ENCODE data around the gene MTUS2. TPM values are rescaled to one million over a fixed set of nuclear protein-coding genes. Genes with fewer than 3 reads are reported as not detected.

Gene MTUS2
- total RNA-seq, 4 donors from 2014 or later, result 0.08 to 0.57 TPM; not detected in 2

DNA sequence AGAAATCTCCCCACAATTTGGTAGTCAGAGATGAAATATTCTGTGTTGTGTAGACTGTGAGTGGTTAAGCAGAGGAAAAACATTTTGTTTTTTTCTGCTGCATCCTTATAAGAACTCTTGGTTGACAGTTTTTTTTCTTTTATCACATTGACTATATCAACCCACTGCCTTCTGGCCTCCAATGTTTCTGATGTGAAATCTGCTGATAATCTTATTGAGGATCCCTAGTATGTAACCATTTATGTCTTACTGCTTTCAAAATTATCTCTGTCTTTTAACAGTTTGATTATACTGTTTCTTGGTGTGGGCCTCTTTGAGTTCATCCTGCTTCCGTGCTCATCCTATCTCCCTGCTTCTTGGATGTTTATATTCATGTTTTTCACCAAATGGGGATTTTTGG is 316.9 kb downstream of the MTUS2 start:
- no peaks in the 10 kb centered on the region for H3K4me1 ChIP-seq
- TF ChIP-seq POLR2A (IDR thresholded peaks at IDR 0.05), result no peak
- TF ChIP-seq, protein P1, sequence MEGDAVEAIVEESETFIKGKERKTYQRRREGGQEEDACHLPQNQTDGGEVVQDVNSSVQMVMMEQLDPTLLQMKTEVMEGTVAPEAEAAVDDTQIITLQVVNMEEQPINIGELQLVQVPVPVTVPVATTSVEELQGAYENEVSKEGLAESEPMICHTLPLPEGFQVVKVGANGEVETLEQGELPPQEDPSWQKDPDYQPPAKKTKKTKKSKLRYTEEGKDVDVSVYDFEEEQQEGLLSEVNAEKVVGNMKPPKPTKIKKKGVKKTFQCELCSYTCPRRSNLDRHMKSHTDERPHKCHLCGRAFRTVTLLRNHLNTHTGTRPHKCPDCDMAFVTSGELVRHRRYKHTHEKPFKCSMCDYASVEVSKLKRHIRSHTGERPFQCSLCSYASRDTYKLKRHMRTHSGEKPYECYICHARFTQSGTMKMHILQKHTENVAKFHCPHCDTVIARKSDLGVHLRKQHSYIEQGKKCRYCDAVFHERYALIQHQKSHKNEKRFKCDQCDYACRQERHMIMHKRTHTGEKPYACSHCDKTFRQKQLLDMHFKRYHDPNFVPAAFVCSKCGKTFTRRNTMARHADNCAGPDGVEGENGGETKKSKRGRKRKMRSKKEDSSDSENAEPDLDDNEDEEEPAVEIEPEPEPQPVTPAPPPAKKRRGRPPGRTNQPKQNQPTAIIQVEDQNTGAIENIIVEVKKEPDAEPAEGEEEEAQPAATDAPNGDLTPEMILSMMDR (IDR thresholded peaks at IDR 0.05), result no peak
- H3K27me3 ChIP-seq, result no peaks in the 10 kb centered on the region
- H3K9me3 ChIP-seq, result peaks cover 0 to 4% (median 0%) of the 10 kb centered on the region in 3 donors
- intact Hi-C loops (cut with DNase I), result no loop called here
- no peak for DNase-seq
- H3K36me3 ChIP-seq, result no peaks in the 10 kb centered on the region
- no peak overlapping the region for H3K27ac ChIP-seq
- WGBS, 2 donors, result 77 to 93% methylated on average over 1 of the region's 1 CpG
- H3K4me3 ChIP-seq, result no peak overlapping the region

DNA sequence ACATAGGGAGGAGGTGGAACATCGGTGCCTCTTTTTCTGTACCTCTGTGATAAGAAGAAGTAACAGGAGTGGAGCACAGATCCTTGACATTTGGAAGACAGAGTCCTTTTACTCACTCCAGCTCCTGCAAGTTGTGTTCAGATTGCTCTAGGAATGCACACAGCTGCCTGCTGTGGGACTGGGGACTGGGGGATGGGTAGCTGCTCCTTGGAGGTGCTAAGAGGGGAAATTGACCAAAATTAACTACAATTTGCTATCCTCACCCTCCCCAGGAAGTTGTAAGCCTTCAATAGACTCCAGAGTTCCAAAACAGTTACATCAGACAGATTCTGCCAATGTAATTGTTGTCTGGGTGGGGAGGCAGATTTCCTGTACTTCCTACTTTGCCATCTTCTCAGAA is 317.9 kb downstream of the MTUS2 start:
- WGBS, 2 donors, result 21 to 80% methylated on average over 1 of the region's 1 CpG
- no peak for DNase-seq
- intact Hi-C loops (cut with DNase I), result no loop called here
- TF ChIP-seq, protein P1 (IDR thresholded peaks at IDR 0.05), result no peak
- TF ChIP-seq POLR2A (IDR thresholded peaks at IDR 0.05), result no peak
- H3K9me3 ChIP-seq, result peaks cover 0 to 4% (median 0%) of the 10 kb centered on the region in 3 donors
- H3K36me3 ChIP-seq, result no peaks in the 10 kb centered on the region
- H3K27me3 ChIP-seq, result no peaks in the 10 kb centered on the region
- H3K4me1 ChIP-seq, result no peaks in the 10 kb centered on the region
- H3K27ac ChIP-seq, result no peak overlapping the region
- H3K4me3 ChIP-seq, result no peak overlapping the region

DNA sequence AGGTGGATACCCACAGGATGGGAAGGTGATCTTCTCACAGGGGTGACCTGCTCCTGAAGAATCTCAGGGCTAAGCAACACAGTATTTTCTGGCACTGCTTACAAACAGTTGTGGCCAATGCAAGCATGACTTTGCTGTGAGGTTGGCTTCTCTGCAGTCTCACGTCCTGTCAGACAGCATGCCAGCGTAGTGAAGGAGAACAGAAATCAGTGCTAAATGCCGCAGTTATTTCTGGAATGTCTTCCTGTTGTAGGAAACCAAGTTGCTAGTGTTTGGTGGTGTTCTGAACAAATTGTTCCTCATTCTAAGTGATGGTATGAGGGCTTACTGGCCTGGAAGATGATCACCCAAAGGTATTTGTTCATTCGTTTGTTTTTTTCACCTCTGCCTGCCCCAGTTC is 320.1 kb downstream of the MTUS2 start:
- H3K27ac ChIP-seq, result no peak overlapping the region

DNA sequence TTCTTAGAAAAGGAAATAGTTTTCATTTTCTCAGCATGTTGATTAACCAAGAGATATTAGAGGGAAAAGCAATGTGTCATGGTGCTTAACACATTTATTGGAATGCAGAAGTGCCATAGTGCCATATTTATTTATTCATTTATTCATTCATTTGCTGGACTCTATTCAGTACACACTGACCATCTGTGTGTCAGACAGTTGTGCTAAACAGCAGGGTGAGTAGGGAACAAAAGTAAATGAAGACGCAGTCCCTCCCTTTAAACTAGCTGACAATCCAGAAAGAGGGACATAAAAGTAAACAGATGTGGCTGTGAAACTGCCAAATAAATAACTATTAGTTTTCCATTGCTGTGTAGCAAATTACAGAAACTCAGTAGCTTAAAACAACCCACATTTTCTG is 323.7 kb downstream of the MTUS2 start:
- DNase-seq, result no peak
- intact Hi-C loops (cut with DNase I), result no loop called here

More for the DNA sequence above, 320.1 kb downstream of the MTUS2 start:
- H3K9me3 ChIP-seq, result peaks cover 0 to 4% (median 0%) of the 10 kb centered on the region in 3 donors
- no peak overlapping the region for H3K4me3 ChIP-seq
- TF ChIP-seq, protein P1 (IDR thresholded peaks at IDR 0.05), result no peak
- no peak for TF ChIP-seq POLR2A (IDR thresholded peaks at IDR 0.05)
- no peak for DNase-seq
- 17% methylated on average over 4 of the region's 4 CpGs for WGBS, 2 donors
- no peaks in the 10 kb centered on the region for H3K36me3 ChIP-seq
- intact Hi-C loops (cut with DNase I), result no loop called here
- no peaks in the 10 kb centered on the region for H3K27me3 ChIP-seq
- no peaks in the 10 kb centered on the region for H3K4me1 ChIP-seq

DNA sequence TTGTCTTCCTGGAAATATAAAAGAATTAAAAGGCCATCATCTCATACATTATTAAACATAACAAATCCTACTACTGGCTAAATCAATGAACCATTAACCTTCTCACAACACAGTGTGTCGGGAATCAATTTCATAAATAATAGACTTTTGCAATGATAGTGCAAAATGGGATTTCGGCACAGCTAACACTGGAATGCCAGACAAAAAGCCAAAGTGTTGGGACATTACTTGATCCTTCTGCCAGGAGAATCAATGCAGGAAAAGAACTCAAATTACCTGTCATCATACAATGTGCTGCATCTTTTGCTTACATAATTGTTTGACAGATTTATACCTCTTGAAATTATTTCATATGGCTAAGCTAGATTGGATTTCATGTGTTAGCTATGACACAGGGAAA is 334.3 kb downstream of the MTUS2 start:
- Histone ChIP-seq H3K36me3 (no peaks in the 10 kb centered on the region), H3K9me3 (no peaks in the 10 kb centered on the region), H3K27me3 (no peaks in the 10 kb centered on the region), H3K27ac (no peak overlapping the region), H3K4me1 (no peaks in the 10 kb centered on the region), H3K4me3 (no peak overlapping the region)
- WGBS, 2 donors, result 67 to 84% methylated on average over 2 of the region's 2 CpGs
- intact Hi-C loops (cut with DNase I), result no loop called here
- TF ChIP-seq, protein P1 (IDR thresholded peaks at IDR 0.05), result no peak
- no peak for TF ChIP-seq POLR2A (IDR thresholded peaks at IDR 0.05)
- no peak for DNase-seq

More for the DNA sequence above, 323.7 kb downstream of the MTUS2 start:
- Histone ChIP-seq H3K4me1 (no peaks in the 10 kb centered on the region), H3K27ac (no peak overlapping the region), H3K4me3 (no peak overlapping the region), H3K27me3 (no peaks in the 10 kb centered on the region), H3K36me3 (no peaks in the 10 kb centered on the region), H3K9me3 (no peaks in the 10 kb centered on the region)
- WGBS, 2 donors, result 62 to 100% methylated on average over 1 of the region's 1 CpG
- TF ChIP-seq, protein P1 (IDR thresholded peaks at IDR 0.05), result no peak
- no peak for TF ChIP-seq POLR2A (IDR thresholded peaks at IDR 0.05)
